Ishikawa (cell line): ENCODE results near the gene RAI14.

Experiments used
- CEBPB ChIP-seq: IDR thresholded peaks from 2 replicates; pipeline ENCODE4 v1.6.1; 2012
- CREB1 ChIP-seq: IDR thresholded peaks from 2 replicates; pipeline ENCODE4 v1.6.1; 2012; ENCODE audit warnings: low read depth
- EGR1 ChIP-seq: IDR thresholded peaks from 2 replicates; pipeline ENCODE4 v1.6.1; 2012
- EP300 ChIP-seq: IDR thresholded peaks from 2 replicates; pipeline ENCODE4 v1.6.1; 2012; ENCODE audit warnings: borderline replicate concordance
- FOXM1 ChIP-seq: IDR thresholded peaks from 2 replicates; pipeline ENCODE4 v1.6.1; 2012; ENCODE audit warnings: low read depth, borderline replicate concordance
- MAX ChIP-seq: IDR thresholded peaks from 2 replicates; pipeline ENCODE4 v1.6.1; 2012
- RAD21 ChIP-seq: IDR thresholded peaks from 2 replicates; pipeline ENCODE4 v1.6.1; 2012; ENCODE audit warnings: low read depth
- TAF1 ChIP-seq: IDR thresholded peaks from 2 replicates; pipeline ENCODE4 v1.6.1; 2012; ENCODE audit warnings: low read depth, mild to moderate bottlenecking
- USF1 ChIP-seq: IDR thresholded peaks from 2 replicates; pipeline ENCODE4 v1.6.1; 2012
- YY1 ChIP-seq: IDR thresholded peaks from 2 replicates; pipeline ENCODE4 v1.6.1; 2012; ENCODE audit warnings: low read depth
- ZBTB7A ChIP-seq: IDR thresholded peaks from 2 replicates; pipeline ENCODE4 v1.6.1; 2012; ENCODE audit warnings: low read depth

- TF ChIP-seq TAF1 (no peak), RAD21 (no peak), FOXM1 (no peak), ZBTB7A (no peak), EP300 (no peak), MAX (no peak), EGR1 (no peak), YY1 (no peak), CREB1 (no peak), USF1 (no peak), CEBPB (no peak)
Measured at GRCh38 chr5:34676416-34676815, 20.3 kb downstream of the RAI14 start.
